Upper lobe of right lung (tissue), 1 donor: Measurements from ENCODE around the gene BFAR. TPM values are rescaled to one million over a fixed set of nuclear protein-coding genes. Genes with fewer than 3 reads are reported as not detected.
A peak's percentile ranks its signal among the peaks of the same experiment; 100 is the strongest.

Source experiments
- ATAC-seq: fragments of 200-7000 bp; cut with Tn5 transposase; one replicate; pipeline ENCODE4 v1.9.1; 2020; ENCODE audit warnings: mild to moderate bottlenecking, moderate library complexity
- DNase-seq: peaks from one replicate; pipeline ENCODE4 v3.0.0-alpha.2; 2020
- H3K27ac ChIP-seq: fragments of 200-600 bp; one replicate; pipeline ENCODE4 v1.8.0; 2022
- H3K27me3 ChIP-seq: fragments of 200-600 bp; one replicate; pipeline ENCODE4 v1.8.0; 2022; ENCODE audit warnings: mild to moderate bottlenecking
- H3K36me3 ChIP-seq: fragments of 200-600 bp; one replicate; pipeline ENCODE4 v1.8.0; 2022
- H3K4me1 ChIP-seq: fragments of 200-600 bp; one replicate; pipeline ENCODE4 v1.8.0; 2022
- H3K4me3 ChIP-seq: fragments of 200-600 bp; one replicate; pipeline ENCODE4 v1.8.0; 2022; ENCODE audit warnings: mild to moderate bottlenecking
- H3K9me3 ChIP-seq: fragments of 200-600 bp; one replicate; pipeline ENCODE4 v1.8.0; 2022
- intact Hi-C: fragments of 100-400 bp; cut with DNase I; formaldehyde crosslinking; loops from one replicate; pipeline ENCODE4 v1.11.0; 2022
- total RNA-seq: library from RNA; stranded (reverse); fragmentation: NEBNext Ultra II Directional; extraction: Animal tissue kit (Norgen Biotek cat#: 25700); gene quantifications from one replicate; pipeline ENCODE4 v1.2.1, GENCODE V29; 2021
- TF ChIP-seq, protein P1 (sequence below): fragments of 200-600 bp; IDR thresholded peaks from one replicate; pipeline ENCODE4 v1.8.0; 2022; ENCODE audit warnings: antibody characterized with exemption
- donor health status: DM: no; HTN: yes; CAD: no; lungs with severe emphysema.

BFAR gene
- total RNA-seq, 1 donor from 2014 or later: 79.4 TPM

DNA sequence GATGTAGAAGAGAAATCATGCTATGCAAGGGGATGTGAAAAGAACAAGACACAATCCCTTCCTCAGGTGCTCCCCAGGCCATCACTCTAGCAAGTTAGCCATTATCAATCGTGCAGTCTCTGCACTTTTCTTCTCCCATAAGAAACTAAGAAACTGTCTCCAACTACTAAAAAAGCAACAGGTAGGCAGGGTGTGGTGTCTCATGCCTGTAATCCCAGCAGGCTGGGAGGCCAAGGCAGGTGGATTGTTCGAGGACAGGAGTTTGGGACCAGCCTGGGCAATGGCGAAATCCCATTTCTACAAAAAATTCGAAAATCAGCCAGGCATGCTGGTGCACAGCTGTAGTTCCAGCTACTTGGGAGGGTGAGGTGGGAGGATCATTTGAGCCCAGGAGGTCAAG, 16.5 kb upstream of the BFAR start:
- DNase-seq (no peak), ATAC-seq (no peak)
- TF ChIP-seq, protein P1, sequence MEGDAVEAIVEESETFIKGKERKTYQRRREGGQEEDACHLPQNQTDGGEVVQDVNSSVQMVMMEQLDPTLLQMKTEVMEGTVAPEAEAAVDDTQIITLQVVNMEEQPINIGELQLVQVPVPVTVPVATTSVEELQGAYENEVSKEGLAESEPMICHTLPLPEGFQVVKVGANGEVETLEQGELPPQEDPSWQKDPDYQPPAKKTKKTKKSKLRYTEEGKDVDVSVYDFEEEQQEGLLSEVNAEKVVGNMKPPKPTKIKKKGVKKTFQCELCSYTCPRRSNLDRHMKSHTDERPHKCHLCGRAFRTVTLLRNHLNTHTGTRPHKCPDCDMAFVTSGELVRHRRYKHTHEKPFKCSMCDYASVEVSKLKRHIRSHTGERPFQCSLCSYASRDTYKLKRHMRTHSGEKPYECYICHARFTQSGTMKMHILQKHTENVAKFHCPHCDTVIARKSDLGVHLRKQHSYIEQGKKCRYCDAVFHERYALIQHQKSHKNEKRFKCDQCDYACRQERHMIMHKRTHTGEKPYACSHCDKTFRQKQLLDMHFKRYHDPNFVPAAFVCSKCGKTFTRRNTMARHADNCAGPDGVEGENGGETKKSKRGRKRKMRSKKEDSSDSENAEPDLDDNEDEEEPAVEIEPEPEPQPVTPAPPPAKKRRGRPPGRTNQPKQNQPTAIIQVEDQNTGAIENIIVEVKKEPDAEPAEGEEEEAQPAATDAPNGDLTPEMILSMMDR: no peak
- no peak overlapping the region for H3K4me3 ChIP-seq
- intact Hi-C loops: no loop called here
- H3K9me3 ChIP-seq: no peaks in the 10 kb centered on the region
- H3K27ac ChIP-seq: no peak overlapping the region
- peaks cover 90% of the 10 kb centered on the region for H3K36me3 ChIP-seq
- H3K27me3 ChIP-seq: no peaks in the 10 kb centered on the region
- no peaks in the 10 kb centered on the region for H3K4me1 ChIP-seq

DNA sequence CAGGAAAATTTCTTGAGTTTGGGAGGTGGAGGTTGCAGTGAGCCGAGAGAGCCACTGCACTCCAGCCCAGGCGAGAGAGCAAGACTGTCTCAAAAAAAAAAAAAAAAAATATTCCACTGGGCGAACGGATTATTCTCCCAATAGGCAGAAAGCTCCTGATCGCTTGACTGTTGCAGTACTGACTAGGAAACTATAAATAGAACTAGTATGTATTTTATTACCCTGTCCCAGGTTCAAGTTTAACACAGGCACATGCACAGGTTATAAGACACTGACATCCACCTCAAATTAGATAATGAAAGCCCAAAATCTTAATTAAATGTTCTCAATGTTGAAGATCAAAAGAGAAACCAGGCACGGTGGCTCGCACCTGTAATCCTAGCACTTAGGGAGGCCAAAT, 14.2 kb upstream of the BFAR start:
- Histone ChIP-seq H3K27me3 (no peaks in the 10 kb centered on the region), H3K4me1 (no peaks in the 10 kb centered on the region), H3K27ac (no peak overlapping the region), H3K36me3 (peaks cover 92% of the 10 kb centered on the region), H3K4me3 (no peak overlapping the region), H3K9me3 (no peaks in the 10 kb centered on the region)
- TF ChIP-seq, protein P1: no peak
- ATAC-seq: no peak
- intact Hi-C loops: no loop called here
- DNase-seq: no peak

DNA sequence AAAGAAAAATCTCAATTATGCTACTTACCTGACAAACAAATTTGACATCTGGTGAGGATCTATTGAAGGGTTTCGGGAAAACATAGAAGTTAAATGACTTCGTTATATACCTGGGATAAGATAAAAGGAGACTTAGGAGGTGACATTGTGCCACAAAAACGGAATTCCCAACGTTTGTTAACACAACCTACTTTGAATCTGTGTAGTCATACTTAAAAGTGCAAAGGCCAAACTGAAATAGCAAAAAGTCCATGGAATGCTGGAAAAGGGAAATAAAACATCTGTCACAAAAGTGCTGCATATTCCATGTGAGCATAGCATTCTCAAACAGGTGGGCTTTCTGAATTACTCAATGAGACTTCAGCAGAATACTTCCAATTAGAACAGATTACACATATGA, 5.7 kb upstream of the BFAR start:
- Histone ChIP-seq H3K4me1 (peaks cover 20% of the 10 kb centered on the region), H3K27me3 (no peaks in the 10 kb centered on the region), H3K27ac (no peak overlapping the region), H3K9me3 (no peaks in the 10 kb centered on the region), H3K36me3 (peaks cover 58% of the 10 kb centered on the region), H3K4me3 (no peak overlapping the region)
- DNase-seq (no peak), ATAC-seq (no peak)
- TF ChIP-seq, protein P1: no peak
- intact Hi-C loops: no loop called here

DNA sequence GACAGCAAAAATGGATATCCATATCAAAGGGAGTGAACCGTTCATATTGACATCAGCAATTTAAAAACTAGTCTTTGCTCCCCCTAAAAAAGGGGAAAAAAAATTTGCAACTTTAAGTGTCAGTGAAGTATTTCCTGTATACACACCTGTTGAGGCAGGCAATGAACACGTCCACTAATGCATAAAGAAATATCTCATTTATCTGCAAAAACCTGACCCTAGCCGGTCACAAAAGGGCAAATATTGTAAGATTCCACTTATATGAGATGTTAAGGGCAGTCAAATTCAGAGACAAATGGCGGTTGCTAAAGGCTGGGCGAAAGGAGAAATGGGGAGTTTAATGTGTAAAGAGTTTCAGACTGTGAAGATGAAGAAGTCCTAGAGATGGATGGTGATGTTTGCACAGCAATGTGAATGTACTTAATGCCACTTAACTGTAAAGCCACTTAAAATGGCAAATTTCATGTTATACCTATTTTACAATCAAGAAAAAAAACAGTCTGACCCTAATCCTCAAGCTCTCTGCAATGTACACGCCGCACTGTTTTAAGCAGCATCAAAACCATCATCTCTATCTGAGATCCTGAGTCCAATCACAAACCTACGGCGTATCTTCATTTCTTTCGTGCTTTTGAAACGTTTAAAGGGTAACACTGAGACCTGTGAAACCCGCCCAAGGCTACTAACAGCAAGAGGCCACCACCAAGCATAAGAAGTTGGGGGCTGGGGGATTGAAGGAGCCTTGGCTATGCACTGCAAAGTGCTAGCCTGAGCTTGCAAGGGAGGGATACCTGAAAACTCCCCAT, 3.7 kb upstream of the BFAR start:
- Histone ChIP-seq H3K4me1 (peaks cover 22% of the 10 kb centered on the region), H3K27me3 (no peaks in the 10 kb centered on the region), H3K27ac (peak overlapping the region; percentile 96), H3K36me3 (peaks cover 38% of the 10 kb centered on the region), H3K4me3 (peak overlapping the region; percentile 75), H3K9me3 (no peaks in the 10 kb centered on the region)
- TF ChIP-seq, protein P1: no peak
- intact Hi-C loops: no loop called here
- ATAC-seq (no peak), DNase-seq (no peak)

DNA sequence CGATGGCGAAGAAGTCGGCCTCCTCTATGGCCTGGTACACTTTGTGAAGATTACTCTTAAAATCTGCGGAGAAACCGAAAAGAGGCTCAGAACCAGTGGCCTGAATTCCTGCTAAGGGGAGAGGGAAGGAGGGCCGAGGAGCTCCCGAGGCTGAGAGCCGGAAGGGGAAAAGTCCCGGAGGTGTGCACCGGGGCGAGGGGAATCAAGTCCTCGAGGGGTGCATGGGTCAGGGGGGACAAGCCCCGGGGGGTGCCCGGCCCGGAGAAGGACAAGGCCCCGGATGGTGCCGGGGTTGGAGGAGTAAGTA, 3.2 kb upstream of the BFAR start:
- H3K9me3 ChIP-seq: no peaks in the 10 kb centered on the region
- DNase-seq (no peak), ATAC-seq (no peak)
- intact Hi-C loops: no loop called here
- TF ChIP-seq, protein P1: no peak
- peak overlapping the region; percentile 96 for H3K27ac ChIP-seq
- H3K27me3 ChIP-seq: no peaks in the 10 kb centered on the region
- H3K4me1 ChIP-seq: peaks cover 27% of the 10 kb centered on the region
- peak overlapping the region; percentile 75 for H3K4me3 ChIP-seq
- peaks cover 33% of the 10 kb centered on the region for H3K36me3 ChIP-seq
